GM10266 (cell line): Measurements from ENCODE around the gene FOSL2.

ENCODE experiments used
- DNase-seq: peaks from one replicate; pipeline ENCODE4 v3.0.0; 2012; ENCODE audit errors: extremely low spot score
- CTCF ChIP-seq: IDR thresholded peaks from 2 replicates; pipeline ENCODE4 v1.5.1; 2012; ENCODE audit warnings: mild to moderate bottlenecking, low read depth; ENCODE audit not compliant: control insufficient read depth, insufficient read depth; ENCODE audit errors: missing control alignments

FOSL2 gene

DNA sequence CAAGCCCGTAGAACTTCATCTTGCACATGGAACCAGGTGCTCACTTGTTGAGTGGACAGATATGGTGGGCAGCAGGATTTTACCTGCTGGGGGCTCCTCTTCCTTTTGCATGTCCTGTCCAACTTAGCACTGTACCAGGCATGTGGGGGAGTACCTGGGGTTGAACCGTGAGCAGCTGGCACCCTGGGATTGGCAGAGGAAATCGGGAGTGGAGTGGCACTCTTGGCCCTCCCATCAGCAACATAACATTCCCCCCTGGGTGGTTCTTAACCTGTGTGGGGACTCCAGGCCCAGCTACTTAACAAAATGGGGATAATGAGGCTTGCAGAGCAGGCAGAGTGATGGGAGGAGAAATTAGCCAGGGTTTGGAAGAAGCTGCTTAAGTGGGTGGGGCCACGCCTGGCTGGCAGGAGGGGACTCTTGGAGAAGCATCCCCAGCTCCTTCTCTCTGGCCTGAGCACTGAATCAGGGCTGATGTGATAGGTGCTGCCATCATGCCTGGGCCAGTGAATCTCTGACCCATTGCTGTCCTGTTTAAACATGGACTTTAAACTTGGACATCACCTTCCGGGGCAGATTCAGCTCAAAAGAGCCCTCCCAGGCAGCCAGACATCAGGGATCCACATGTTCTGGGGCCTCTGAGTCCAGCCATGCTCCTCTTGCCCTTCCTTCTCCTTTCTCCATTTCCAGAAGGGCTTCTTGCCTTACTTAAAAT lies 15.5 kb downstream of the FOSL2 start:
- DNase-seq: no peak
- TF ChIP-seq CTCF: no peak

DNA sequence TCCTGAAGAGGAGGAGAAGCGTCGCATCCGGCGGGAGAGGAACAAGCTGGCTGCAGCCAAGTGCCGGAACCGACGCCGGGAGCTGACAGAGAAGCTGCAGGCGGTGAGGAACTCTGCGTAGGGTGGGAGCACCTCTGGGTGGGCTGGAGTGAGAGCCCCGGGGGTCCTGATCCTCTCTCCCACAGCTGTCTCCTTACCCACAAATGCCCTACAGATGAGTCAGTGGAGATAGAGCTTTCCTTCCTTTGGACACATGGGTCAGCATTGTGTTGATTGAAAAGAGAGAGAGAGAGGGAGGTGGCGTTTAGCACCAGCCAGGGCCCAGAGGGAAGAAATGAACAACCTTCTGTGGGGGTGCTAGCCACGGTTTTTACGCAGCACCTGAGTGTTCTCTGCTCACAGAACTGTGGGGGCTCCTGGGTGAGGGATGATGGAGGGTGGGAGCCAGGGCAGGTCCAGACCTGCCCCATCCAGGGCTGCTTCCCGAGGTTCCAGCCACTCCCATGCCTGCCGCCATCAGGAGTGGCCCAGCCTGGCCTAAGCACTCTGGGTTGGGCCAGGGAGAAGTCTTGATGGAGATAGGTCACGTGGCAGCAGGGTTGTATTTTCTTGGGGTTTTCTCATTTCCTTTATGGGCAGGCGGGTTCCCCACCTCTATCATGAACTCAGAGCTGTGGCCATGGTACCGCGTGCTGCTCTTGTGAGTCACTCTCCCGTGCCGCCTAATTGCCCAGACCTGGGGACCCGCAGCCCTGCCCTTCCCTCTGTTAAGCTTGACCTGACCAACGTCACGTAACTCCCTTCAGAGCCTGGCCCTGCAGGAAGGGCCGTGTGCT lies 16.3 kb downstream of the FOSL2 start:
- DNase-seq: no peak
- no peak for TF ChIP-seq CTCF

DNA sequence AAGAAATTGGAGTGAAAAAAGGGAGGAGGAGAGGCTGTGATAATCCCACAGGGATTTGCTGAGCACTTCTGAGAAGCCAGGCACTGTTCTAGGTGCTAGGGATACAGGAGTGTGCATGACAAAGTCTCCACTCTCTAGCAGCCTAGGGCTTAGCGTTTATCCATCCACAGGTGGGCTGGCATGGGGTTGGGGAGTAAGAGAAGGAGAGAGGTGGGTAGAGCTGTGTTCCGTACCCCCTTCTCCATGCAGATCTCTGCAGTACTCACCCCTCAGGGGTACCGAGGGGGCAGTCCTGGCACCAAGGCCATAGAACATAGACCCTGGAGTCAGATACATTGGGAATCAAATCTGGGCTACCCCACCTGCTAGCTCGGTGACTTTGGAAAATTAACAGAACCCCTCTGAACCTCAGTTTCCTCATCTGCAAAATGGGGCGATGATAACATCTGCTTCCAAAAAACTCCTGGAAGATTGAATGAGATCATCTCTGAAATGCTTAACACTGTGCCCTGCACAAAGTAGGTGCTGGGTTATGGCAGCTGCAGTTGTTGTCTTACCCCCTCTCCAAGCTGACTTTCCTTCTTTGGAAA lies 18.6 kb downstream of the FOSL2 start:
- DNase-seq: no peak

GRCh38 chr2:28411956-28412609 lies 19.4 kb downstream of the FOSL2 start:
- DNase-seq: no peak
- no peak for TF ChIP-seq CTCF

More for the DNA sequence above, 18.6 kb downstream of the FOSL2 start:
- no peak for TF ChIP-seq CTCF

DNA sequence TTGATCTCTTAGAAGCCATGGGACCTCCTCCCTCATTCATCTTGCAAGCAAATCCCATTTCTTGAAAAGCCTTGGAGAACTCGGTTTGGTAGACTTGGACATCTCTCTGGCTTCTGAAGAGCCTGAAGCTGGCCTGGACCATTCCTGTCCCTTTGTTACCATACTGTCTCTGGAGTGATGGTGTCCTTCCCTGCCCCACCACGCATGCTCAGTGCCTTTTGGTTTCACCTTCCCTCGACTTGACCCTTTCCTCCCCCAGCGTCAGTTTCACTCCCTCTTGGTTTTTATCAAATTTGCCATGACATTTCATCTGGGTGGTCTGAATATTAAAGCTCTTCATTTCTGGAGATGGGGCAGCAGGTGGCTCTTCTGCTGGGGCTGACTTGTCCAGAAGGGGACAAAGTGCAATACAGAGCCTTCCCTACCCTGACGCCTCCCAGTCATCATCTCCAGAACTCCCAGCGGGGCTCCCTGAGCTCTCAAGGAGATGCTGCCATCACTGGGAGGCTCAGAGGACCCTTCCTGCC lies 20.0 kb downstream of the FOSL2 start:
- no peak for DNase-seq
- no peak for TF ChIP-seq CTCF

- DNase-seq: no peak
- no peak for TF ChIP-seq CTCF
Measured at GRCh38 chr2:28413152-28413898, 20.7 kb downstream of the FOSL2 start.
